Endothelial cell of umbilical vein (primary cell): ENCODE data around the gene KRTAP10-10. TPM values are rescaled to one million over a fixed set of nuclear protein-coding genes. Genes with fewer than 3 reads are reported as not detected.

ENCODE experiments used
- BruUV-seq: library from RNA; stranded (reverse); fragments of 400-500 nt; replicated peaks from 2 replicates; lab custom pipeline; 2021; lab: Mats Ljungman, UMichigan
- CTCF ChIA-PET: fragments of 300-600, 350-600 bp; sonication (Branson Sonifier 250); formaldehyde crosslinking; loops from one replicate; lab custom pipeline; 2021; ENCODE audit warnings: antibody characterized with exemption, inconsistent platforms; lab: Charles Lee
- POLR2A ChIA-PET: fragments of 300-600, 350-600 bp; sonication (Branson Sonifier 250); formaldehyde crosslinking; loops from one replicate; lab custom pipeline; 2021; ENCODE audit warnings: antibody characterized with exemption, inconsistent platforms; lab: Charles Lee
- DNase-seq: peaks from one replicate; pipeline ENCODE4 v3.0.0-alpha.2; 2011; ENCODE audit warnings: low read depth, low spot score
- FAIRE-seq: peaks from 2 replicates; lab custom pipeline; 2011; peaks lifted over from hg19 to GRCh38; lab: Jason Lieb, UNC
- H2AFZ ChIP-seq: 2 replicates; pipeline ENCODE4 v1.6.0; 2012; ENCODE audit warnings: low read depth, low read length, control low read depth, inconsistent platforms
- H3K27ac ChIP-seq: 2 replicates; pipeline ENCODE4 v1.5.1; 2011; ENCODE audit warnings: low read depth, mild to moderate bottlenecking, control low read depth, low read length, moderate library complexity; ENCODE audit not compliant: insufficient read depth
- H3K27me3 ChIP-seq, 2 experiments: 2 replicates each; pipeline versions ENCODE4 v1.6.0 to v1.6.1; 2011; ENCODE audit warnings: low read length in 2 of 2, mixed read lengths in 1 of 2; ENCODE audit not compliant: control insufficient read depth in 2 of 2, insufficient read depth in 2 of 2
- H3K36me3 ChIP-seq, 2 experiments: 2 replicates in 1 of 2; 3 replicates in 1 of 2; pipeline ENCODE4 v1.5.1; 2011; ENCODE audit warnings: low read length in 2 of 2, mild to moderate bottlenecking in 1 of 2, moderate library complexity in 1 of 2; ENCODE audit not compliant: control insufficient read depth in 2 of 2, insufficient read depth in 2 of 2; ENCODE audit errors: extremely low read depth in 1 of 2
- H3K4me1 ChIP-seq: 3 replicates; pipeline ENCODE4 v1.5.1; 2011; ENCODE audit warnings: mild to moderate bottlenecking, low read length; ENCODE audit not compliant: control insufficient read depth, insufficient read depth; ENCODE audit errors: extremely low read depth
- H3K4me2 ChIP-seq: 2 replicates; pipeline ENCODE4 v1.6.1; 2011; ENCODE audit warnings: low read length, control low read depth, mixed read lengths; ENCODE audit not compliant: insufficient read depth
- H3K4me3 ChIP-seq, 3 experiments: fragments of 200-600 bp in 1 of 3; sonication (generic), shearing (Covaris generic) in 1 of 3; replicated peaks in 1 of 3; 2 replicates each; pipeline ENCODE4 v1.5.1; 2011 to 2016; ENCODE audit warnings: control low read depth in 3 of 3, low read length in 3 of 3, mild to moderate bottlenecking in 2 of 3, inconsistent platforms in 1 of 3, low read depth in 1 of 3, moderate library complexity in 1 of 3; ENCODE audit not compliant: insufficient read depth in 1 of 3
- H3K79me2 ChIP-seq: 2 replicates; pipeline ENCODE4 v1.6.0; 2012; ENCODE audit warnings: low read length, inconsistent platforms; ENCODE audit not compliant: control insufficient read depth, insufficient read depth
- H3K9ac ChIP-seq: replicated peaks from 2 replicates; pipeline ENCODE3; 2011; ENCODE audit warnings: low read length, control low read depth; ENCODE audit not compliant: insufficient read depth; ENCODE audit errors: extremely low read depth
- H3K9me1 ChIP-seq: replicated peaks from 3 replicates; pipeline ENCODE4 v1.6.0; 2011; ENCODE audit warnings: mild to moderate bottlenecking, low read length; ENCODE audit not compliant: control insufficient read depth, insufficient read depth; ENCODE audit errors: extremely low read depth
- H3K9me3 ChIP-seq: replicated peaks from 2 replicates; pipeline ENCODE4 v1.5.1; 2012; ENCODE audit warnings: low read length, inconsistent platforms; ENCODE audit not compliant: control insufficient read depth, insufficient read depth
- H4K20me1 ChIP-seq: replicated peaks from 2 replicates; pipeline ENCODE3; 2011; ENCODE audit warnings: mild to moderate bottlenecking, low read length; ENCODE audit not compliant: control insufficient read depth, insufficient read depth; ENCODE audit errors: extremely low read depth
- CTCF ChIP-seq, 2 donors: IDR thresholded peaks; 1 replicate in 1 of 2; 2 replicates in 1 of 2; pipeline ENCODE4 v1.5.1; 2011; ENCODE audit warnings: low read length in 2 of 2, mild to moderate bottlenecking in 2 of 2, moderate library complexity in 2 of 2, control low read depth in 1 of 2, inconsistent platforms in 1 of 2, low read depth in 1 of 2; ENCODE audit not compliant: insufficient read depth in 1 of 2; ENCODE audit errors: extremely low read depth in 1 of 2
- EZH2 ChIP-seq: IDR thresholded peaks from 2 replicates; pipeline ENCODE4 v1.6.1; 2012; ENCODE audit warnings: borderline replicate concordance, low read depth, mild to moderate bottlenecking, moderate library complexity, low read length, inconsistent platforms; ENCODE audit not compliant: severe bottlenecking
- FOS ChIP-seq: IDR thresholded peaks from 2 replicates; pipeline ENCODE4 v1.6.1; 2011; ENCODE audit warnings: mild to moderate bottlenecking, low read length, moderate library complexity, borderline replicate concordance; ENCODE audit not compliant: insufficient read depth
- JUN ChIP-seq: IDR thresholded peaks from 2 replicates; pipeline ENCODE4 v1.6.1; 2011; ENCODE audit warnings: borderline replicate concordance, low read depth; ENCODE audit not compliant: insufficient read length, insufficient read depth
- MYC ChIP-seq: IDR thresholded peaks from one replicate; pipeline ENCODE4 v1.6.1; 2011; ENCODE audit warnings: mild to moderate bottlenecking, low read depth, low read length
- POLR2AphosphoS5 ChIP-seq: IDR thresholded peaks from 2 replicates; pipeline ENCODE4 v1.6.1; 2012; ENCODE audit warnings: low read depth, mild to moderate bottlenecking, control low read depth, low read length, moderate library complexity; ENCODE audit not compliant: insufficient read depth
- dilution Hi-C: fragments of 300-500 bp; cut with MboI; formaldehyde crosslinking; loops from one replicate; pipeline ENCODE4 v1.15.0; 2019; ENCODE audit warnings: low sequenced_read_pairs; ENCODE audit not compliant: extremely low pct_ligation_motif_present
- intact Hi-C: fragments of 100-400 bp; cut with micrococcal nuclease; formaldehyde crosslinking; loops from one replicate; pipeline ENCODE4 v1.10.0; 2022
- polyA plus RNA-seq, 4 experiments: library from polyadenylated mRNA; depleted of rRNA in 3 of 4; stranded (reverse) in 3 of 4; unstranded in 1 of 4; fragments of >200 nt; gene quantifications; 2 replicates each; pipeline versions ENCODE4 v1.2.1 to v1.2.3, GENCODE V29; 2011 to 2012; ENCODE audit warnings: missing spikeins in 1 of 4
- total RNA-seq: library from RNA; stranded (reverse); gene quantifications from 2 replicates; pipeline ENCODE4 v1.2.3, GENCODE V29; 2021

KRTAP10-10 gene
- total and polyA plus RNA-seq, 2 donors (not counting 3 experiments of a cell fraction or from before 2014, with no cell fraction given): not detected

DNA sequence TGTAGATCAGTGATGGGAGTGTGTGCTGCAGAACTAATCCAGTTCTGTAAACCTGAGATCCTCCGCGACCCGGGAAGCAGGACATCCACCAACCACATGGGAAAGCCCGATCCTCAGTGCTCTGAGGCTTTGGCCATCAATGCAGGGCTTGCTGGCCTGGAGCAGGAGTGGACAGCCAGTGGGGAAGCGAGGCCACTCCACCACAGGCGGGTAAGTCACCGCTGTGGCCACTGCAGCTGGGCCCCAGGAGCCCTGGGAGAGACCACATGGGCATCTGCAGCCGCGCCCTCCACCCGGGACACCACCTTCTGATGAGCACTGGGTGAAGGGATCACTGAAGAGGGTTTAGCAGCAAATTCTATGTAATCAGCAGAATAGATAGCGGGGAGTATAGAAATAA lies 44.0 kb downstream of the KRTAP10-10 start:
- FAIRE-seq: no peak
- CTCF ChIA-PET: no interaction called here

More for the DNA sequence above, 44.0 kb downstream of the KRTAP10-10 start:
- Histone ChIP-seq H3K9me1 (no peaks in the 10 kb centered on the region), H3K9me3 (no peaks in the 10 kb centered on the region), H3K36me3 (no peaks in the 10 kb centered on the region), H3K4me3 (no peak overlapping the region), H3K4me2 (no peak overlapping the region), H3K79me2 (no peaks in the 10 kb centered on the region), H3K4me1 (no peaks in the 10 kb centered on the region), H3K27me3 (peaks cover 0 to 5% of the 10 kb centered on the region in 2 experiments), H3K27ac (no peak overlapping the region), H2AFZ (no peak overlapping the region), H4K20me1 (no peaks in the 10 kb centered on the region), H3K9ac (no peak overlapping the region)
- no TSS peak for BruUV-seq
- POLR2A ChIA-PET: no interaction called here
- dilution Hi-C loops (no loop called here), intact Hi-C loops (no loop called here)
- no peak for TF ChIP-seq FOS
- TF ChIP-seq MYC: no peak
- TF ChIP-seq EZH2: no peak
- no peak for TF ChIP-seq JUN
- no peak for TF ChIP-seq CTCF (IDR thresholded peaks at IDR 0.05; ENCODE audit: extremely low read depth in 1 of 2, insufficient read depth in 1 of 2, low read depth in 1 of 2, low read length in 2 of 2)
- no peak for TF ChIP-seq POLR2AphosphoS5
- DNase-seq: no peak
